ENCODE data around the gene SPOCD1.

SPOCD1 gene

DNA sequence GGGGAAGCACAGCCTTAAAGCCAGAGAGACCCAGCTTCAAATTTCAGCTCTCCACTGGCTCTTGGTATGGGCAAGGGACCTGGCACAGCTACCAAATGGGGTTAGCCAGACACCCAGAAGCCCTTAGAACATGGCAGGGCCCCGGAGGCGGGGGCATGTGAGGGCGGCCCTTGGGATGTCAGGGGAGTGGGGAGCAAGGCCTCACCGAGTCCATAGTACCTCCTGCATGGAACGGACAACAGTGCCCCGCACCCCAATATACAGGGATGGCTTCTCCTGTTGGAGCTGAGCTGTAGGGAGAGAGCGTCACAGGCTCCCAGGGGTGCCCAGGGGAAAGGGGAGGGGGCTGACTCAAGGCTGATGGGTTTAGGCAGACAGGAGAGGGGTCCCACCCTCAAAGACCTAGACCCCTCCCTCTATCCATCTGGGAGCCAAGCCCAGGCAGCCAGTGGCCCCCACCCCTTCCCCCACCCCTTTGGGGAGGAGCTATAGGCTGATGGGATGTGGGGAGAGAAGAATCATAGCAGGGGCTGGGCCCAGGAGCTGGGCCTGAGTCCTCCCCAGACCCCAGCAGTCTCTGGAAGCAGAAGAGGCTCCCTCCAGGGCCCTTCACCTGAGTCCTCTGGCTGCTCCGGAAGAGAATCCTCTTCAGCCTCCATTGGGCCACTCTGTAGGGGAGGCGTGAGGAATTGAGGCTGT lies 16.5 kb downstream of the SPOCD1 start:
- DNase-seq = no peak

DNA sequence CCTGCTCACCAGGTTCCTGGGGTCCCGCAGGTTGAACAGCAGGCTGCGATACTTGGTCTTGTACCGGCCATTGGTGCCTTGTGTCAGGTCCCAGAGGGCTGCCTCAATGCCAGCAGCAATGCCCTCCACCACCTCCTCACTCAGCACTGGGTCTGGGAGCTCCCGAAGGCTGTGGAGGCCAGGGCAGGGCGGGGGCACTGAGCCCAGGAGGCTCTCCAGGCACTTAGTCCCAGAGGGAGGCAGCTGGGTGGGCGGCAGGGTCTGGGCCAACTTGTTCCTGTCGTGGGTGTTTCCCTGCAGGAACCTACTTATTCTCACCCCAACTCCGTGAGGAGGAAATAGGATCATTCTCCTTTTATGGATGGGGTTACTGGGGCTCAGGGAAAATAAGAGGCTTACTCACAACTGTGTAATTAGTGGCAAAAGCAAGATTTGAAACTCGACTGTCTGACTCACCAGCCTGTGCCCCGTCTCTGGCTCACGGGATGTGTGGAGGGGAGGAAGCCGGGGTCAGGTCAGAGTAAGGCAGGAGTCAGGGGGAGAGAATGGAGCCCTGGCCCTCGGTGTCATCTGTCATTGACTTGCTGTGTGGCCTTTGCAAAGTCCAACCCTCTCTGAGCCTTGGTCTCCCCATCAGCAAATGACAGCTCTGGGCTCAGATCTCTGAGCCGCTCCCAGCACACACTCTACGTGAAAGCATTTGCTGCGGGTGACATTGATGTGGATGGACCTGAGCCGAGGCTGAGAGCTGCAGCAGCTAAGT lies 17.2 kb downstream of the SPOCD1 start:
- peak; percentile 71 for DNase-seq

DNA sequence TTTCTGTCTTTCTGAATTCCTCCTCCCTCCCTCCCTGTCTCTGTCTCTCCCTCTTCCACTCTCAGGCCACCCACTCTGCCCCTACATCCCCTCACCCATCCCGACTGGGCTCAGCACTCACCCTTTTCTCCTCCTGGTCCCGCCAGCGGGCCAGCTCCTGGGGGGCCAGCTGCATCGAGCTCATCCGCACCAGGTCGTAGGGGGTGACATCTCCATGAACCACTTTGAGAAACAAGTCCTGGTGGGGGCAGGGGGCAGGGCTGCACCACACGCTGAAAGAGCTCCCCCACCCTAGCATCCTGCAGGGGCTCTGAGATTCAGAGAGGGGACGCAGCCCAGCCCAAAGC lies 17.8 kb downstream of the SPOCD1 start:
- DNase-seq = no peak

DNA sequence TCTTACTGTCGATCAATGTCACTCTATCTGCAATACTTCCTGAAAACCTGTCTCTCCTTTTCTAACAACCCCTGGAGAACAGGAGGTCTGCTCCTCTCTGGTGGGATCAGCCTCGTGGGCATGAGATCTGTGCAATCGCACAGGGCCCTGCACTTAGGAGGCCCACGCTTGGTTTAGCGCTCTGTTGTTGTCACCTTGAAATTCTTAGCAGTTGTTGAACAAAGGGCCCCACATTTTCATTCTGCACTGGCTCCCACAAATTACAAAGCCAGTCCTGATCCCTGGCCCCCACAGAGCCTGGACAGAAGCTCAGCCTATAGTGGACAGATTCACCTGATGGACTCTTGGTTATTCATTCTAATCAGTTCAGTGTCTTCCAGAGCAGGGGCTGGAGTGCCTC lies 18.6 kb downstream of the SPOCD1 start:
- DNase-seq = no peak

DNA sequence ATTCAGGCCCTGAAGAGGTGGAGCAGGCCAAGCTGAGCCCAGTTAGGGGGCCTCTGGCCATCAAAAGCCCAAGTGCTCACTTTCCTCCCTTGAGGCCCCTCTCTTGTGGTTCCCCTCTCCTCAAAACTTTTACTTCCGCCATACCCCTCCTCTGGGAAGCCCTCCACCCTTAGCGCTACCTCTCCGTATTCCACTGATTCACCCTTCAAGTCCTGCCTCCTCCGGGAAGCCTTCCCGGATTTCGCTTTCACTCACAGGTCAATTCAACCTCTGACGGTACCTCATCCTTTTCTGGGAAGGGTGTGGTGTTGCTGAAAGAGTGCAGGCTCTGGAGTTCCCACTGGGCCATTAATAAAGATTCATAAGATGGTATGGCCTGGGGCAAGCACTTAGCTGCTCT lies 19.1 kb downstream of the SPOCD1 start:
- DNase-seq = no peak

DNA sequence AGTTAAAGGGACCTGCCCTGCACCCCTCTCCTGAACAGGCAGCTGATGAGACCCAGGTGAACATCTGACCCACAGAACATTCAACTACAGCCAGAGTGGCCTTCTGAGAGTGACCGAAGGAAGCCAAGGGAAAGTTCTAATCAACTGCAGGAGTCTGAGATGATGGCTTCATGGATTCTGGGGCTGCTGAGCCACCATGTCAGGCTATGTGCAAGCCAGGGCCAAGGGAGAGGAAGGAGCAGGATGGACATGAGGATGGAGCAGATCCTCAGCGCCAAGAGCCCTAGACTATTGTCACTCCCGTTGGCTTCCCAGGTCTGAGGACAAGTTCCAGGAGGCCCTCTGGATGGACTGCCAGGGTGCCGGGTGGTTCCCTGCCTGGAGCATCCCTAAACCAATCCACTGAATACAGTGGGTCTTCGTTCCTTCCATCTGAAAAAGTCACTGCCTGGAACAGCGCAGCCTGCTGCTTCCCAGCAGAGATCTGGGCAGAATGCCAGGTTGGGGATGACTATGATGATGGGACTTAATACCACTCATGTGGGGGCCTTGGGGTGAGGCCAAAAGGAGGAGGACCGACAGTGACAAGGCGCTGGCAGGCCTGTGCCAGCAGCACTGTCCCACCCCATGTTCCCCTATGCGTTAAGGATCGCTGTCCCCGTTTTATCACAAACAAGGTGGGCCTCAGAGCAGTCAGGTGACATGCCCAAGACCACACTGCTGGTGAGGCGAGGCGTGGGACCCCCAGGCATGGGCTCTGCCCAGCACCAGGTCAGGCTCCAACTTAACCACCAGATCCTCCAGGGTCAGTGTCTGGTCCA lies 19.8 kb downstream of the SPOCD1 start:
- no peak for DNase-seq

DNA sequence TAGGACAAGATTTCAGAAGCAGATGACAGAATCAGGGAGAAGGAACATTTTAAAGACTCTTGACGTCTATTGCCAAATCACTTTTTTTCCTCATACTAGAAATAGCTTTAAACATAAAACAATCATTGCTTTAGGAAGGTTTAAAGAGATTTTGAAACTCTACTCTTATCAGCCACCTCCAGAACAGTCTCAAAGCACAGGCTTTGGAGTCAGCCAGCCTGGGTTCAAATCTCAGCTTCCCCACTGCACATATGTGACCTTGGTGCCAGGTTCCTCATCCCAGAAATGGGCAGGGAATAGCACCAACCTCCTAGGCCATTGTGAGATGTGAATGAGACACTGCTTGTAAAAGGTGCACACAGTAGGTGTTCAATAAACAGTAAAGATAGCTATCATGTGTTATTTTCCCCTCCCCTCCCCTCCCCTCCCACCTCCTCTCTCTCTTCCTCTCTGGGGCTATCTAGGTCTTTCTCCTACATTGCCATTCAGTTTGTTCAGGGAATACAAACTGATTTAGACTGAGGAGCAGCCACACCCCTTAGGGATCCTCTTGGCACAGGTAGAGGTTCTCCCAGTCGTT lies 20.6 kb downstream of the SPOCD1 start:
- DNase-seq = no peak

DNA sequence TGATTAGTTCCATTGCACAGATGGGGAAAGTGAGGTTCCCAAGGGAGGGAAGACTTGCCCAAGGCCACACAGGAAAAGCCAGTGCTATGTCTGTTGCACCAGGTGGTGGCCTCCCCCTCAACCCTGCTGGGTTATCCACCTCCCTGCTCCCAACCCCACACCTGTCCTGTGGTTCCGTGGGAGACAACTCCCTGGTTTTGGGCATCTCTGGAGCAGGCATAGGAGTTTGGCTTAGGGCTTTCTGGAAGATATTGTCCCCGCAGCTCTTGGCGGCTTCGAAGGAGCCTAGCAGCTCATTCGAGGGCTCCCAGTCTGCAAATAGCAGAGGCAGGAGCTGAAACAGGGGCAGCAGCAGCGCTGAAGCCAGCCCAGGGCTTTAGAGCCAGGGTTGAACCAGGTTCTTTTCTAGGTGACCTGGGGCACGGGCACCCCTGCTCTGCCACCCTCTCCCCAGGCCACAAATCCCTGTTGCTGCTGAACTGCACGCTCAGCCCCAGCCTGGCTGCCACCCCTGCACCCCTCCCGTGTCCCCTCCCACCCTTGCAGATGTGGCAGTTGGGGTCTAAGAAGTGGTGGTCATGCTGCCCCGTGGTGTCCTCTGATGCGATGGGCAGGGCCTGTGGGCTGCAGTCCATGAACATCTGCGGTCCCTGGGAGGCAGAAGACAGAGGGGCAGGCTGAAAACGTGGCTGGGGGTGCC lies 22.1 kb downstream of the SPOCD1 start:
- no peak for DNase-seq

DNA sequence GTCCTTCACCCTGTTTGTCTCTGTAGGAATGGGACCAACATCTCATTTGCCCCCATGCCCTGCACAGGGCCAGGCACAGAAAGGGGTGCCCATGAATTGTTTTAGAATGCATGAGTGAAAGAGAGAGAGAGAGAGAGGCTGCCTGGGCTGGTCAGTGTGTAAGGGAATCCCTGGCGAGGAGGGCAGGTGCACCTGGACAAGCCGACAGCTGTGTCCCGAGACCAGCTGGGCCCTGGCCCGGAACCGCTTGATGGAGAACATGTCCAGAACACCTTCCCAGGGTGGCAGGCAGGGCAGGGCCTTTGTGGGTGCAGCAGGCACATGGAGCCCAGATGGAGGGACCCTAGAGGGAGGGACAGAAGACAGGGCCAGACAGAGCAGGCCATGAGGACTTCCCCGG lies 22.7 kb downstream of the SPOCD1 start:
- DNase-seq = no peak

DNA sequence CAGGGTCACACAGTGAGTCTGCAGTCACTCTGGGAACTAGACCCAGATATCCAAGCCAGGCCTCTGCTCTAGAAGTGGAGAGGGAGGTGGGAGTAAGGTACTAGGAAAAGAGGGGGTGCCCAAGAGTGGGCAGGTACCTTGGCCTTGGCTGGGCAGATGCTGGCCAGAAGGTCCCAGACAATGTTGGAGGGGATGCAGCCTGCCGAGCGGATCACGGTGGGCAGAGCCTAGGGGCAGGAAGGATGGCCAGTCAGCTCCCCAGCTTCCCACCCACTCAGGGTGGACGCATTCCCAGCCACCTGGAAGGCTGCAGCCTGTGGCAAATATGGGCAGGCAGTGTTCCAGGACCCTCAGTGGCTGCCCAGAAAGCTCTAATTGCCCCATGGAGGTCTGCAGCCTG lies 23.3 kb downstream of the SPOCD1 start:
- DNase-seq = no peak

DNA sequence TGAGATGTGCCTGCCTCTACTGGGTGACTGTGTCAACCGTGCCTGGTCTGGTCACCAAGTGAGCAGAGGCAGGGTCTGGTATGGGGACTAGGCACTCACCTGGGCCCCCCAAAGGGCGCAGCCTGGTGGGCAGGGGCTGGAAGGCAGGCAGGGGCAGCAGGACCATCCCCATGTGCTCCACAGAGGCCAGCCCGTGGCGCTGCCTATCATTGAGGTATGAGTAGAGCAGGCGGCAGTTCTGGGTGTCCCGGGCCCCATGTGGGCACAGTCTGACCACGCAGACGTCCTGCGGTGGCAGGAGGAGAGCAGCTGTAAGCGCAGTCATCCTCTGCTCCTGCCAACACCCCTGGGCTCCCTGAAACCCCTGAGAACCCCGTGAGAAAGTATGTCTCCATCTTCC lies 23.7 kb downstream of the SPOCD1 start:
- no peak for DNase-seq

DNA sequence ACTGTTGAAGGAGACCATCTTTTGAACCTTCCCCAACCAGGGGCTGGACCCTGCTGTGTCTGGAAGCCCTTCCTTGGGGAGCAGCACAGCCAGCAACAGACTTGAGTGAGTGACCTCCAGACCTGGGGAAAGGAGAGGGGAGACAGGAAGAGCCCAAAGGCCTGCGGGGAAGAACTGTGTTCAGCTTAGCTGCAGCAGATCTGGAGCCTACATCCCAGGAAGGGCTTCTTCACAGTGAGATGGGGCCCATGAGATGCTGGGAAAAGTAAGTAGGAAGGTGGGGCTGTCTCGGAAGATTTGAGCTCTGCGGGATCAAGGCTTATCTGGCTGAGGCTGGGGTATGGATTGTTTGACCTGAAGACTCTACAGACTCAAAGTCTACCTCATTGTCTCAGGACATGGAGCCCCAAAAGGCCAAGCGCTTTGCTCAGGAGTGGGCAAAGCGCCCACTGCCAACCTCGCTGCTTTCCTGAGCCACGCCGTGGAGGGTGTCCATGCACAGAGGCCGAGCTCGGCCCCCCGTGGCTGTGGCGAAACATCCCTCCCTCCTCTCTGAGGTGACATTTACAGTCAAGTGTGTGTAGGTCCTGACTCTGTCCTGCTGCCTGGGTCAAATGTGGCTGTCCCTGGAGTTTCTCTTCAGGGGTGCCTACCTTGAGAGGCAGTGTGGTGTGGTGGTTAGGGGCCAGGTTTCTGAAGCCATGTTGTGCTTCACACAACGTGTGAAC lies 24.5 kb downstream of the SPOCD1 start:
- no peak for DNase-seq

DNA sequence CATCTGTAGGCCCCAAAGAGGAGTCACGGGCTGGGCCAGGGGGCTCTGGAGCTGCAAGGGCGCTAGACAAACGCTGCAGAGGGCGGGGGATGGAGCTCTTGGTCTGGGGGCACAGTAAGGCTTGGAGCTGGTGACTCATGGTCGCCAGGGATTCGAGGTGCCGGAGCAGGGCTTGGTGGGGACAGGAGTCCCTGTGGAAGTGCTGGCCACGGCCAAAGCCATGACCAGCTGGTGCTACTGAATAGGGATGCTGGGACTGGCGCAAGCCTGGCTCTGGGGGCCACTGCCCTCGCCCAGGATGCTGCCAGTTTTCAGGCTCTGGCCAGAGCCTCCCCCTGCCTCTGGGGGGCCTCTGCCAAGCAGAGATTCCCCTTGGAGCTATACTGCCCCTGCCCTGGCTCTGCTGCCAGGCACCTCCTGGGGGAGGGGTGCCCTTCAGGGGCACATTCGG lies 25.2 kb downstream of the SPOCD1 start:
- no peak for DNase-seq

DNA sequence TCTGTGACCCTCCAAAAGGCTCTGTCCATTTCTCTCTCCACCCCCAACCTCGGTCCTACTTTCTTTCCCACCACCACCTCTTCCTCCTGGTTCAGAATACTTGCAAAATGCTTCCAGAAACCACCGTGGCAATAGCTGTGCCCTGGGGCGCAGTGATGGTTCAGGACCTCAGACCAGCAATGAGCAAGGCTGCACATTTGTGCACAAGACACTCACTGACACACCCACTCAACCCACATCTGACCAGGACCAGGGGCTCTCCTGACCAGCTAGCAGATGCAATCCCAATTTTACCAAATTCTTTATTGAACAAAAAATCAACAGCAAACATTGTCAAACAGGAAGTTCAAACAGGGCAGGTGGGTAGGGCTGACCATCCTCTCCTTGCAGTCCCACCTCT lies 25.7 kb downstream of the SPOCD1 start:
- DNase-seq = no peak

DNA sequence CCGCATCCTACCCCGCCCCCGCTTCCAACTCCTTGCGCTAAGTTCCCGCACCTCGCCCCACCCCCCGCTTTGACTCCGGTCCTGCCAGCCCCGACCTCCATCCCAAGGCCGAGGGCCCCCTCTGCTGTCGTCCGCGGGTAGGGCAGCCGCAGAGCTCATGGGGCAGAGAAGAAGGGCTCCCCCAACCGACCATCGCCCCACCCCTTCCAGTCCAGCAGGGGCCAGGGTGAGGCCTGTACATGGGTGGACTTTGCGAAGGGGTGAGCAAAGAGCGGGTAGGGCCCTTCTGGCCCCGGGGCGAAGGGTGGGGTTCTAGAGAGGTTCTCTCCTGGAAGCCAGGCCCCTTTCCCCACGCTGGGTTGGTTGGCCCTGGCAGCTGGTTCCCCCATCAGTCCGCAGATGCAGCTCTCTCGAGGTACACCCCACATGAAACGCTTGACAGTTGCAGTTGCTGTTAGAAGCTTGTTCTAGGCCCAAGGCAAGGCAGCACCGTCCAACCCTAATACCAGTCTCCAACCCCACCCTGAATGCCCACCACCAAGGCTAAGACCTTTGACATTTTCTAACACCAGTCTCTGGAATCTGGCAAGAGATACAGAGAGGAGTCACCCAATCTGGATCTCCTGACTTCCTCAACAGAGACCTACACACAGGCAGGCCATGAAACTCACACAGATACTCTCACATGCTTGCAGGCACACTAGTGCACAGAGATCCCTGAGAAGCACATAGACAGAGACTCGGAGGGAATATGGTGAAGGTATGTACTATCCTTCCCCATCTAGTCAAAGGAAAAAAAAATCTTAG lies 26.4 kb downstream of the SPOCD1 start:
- peak; percentile 99 for DNase-seq

DNA sequence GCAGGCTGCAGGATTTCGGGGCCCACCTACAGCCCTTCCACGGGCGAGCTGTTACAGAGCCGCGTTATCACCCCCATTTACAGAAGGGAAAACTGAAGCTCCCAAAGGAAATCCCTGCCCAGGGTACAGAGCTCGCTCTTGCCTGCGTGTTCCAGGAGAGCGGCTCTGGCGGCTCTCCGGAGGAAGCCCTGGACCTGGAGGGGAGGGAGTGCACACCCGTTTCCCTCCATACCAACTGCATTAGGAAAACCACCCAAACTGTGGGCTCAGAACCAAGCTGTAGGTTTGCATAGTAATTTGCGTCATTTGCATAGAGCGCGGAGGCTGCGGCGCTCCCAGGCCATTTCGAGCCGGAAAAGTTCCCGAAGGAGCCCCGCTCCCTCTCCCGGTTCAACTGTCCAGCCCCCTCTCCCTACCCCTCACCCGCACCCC lies 27.0 kb downstream of the SPOCD1 start:
- DNase-seq = no peak

DNA sequence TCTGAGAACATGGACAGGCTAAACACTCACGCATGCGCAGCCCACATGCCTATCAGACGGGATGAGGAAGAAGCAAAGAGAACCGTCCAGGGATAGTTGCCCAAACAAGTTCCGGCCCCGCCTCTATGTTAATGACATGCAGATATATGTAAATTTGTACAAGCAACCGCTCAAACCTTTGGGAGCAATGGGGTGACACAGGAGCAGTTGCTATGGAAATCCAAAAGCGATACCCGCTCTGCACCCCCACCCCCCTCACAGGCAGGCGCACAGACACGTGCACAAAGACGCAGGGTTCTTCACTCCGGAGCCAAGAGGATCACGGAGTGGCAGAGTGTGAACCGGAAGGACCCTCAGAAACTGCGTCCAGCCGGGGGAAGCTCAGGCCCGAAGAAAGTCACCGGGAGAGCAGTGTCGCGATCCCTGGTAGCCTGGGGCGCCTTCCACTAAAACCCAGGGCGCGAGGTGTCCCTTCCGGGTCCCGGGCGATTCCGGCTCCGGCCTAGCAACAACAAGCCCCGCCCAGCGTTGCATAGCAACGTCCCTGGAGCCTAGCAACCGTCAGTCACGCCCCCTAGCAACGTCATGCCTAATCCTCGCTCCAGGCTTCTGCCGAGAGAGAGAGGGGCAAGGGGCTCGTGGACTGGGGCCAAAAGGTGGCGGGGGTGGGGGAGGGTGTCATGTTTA lies 27.5 kb downstream of the SPOCD1 start:
- DNase-seq = peak; percentile 95

DNA sequence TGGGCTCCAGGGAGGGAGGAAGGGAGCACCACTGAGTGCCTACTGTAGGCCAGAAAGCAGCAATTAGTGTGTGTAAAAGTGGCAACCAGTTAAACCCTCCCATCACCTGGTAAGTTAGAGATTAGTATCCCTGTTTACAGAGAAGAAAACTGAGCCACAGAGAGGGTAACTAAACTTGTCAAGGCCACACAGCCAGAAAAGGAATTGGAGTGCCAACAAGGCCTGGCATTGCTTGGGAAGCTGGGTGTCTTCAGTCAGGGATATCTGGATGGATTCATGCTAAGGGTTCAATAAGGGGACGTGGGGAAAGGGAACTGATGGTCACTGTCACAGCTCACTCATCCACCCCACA lies 28.1 kb downstream of the SPOCD1 start:
- no peak for DNase-seq

DNA sequence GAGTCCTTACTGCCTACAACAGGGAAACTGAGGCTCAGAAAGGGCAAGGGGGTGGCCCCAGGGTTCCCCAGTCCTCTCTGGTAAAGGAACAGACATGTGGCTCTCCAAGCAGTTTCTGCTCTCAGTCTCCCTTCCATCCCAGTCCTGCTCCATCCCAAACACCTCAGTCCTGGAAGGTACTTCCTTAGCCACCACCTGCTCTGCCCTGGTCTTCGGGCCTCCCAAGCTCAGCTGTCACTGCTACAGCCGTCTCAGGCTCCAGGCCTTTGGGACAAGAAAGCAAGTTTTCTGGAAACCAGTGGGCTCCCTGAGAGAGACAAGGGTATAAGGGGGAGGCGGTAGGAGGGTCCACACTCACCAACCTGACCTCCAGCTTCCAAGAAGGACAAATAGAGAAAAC lies 28.6 kb downstream of the SPOCD1 start:
- no peak for DNase-seq

DNA sequence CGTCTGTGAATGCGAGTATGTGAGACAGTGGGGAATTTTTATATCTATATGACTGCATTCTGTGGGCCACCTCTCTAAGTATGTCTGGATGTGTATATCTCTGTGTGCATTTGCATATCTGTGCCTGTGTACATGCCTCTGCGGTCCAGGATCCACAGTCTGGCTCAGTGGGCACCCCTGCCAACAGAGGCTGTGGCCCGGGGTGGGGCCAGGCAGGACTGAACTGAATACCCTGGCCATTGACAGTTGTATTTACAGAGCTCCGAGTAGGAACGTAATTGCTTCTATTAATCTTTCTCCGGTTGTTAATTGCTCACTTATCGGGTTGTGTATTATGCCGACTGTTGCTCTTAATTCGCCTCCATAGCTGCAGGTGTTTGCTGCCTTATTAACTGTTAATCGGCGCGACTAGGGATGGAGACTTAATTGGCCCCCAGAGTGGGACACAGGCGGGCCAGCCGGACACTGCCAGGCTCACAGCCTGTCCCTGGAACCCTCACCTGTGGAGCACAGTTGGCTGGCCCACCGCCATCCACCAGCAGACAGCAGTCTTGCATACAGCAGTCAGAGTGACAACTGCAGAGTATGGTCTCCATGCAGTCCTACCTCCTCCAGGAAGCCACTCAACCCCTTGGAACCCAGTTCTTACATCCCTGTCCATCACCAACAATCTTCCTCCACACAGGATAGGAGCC lies 29.3 kb downstream of the SPOCD1 start:
- no peak for DNase-seq

All from activated CD4-positive, alpha-beta T cell treated with anti-CD3 and anti-CD28 coated beads for 48 hours (primary cell).